GM18873 (cell line): Measurements from ENCODE around the gene CCDC167.
A peak's percentile ranks its signal among the peaks of the same experiment; 100 is the strongest.

ENCODE experiments used
- ATAC-seq: cut with Tn5 transposase; IDR thresholded peaks from one replicate; pipeline ENCODE4 v1.9.1; 2021; ENCODE audit warnings: mild to moderate bottlenecking, moderate library complexity, moderate number of reproducible peaks; ENCODE audit not compliant: unreplicated experiment, low FRiP score

The CCDC167 gene

DNA sequence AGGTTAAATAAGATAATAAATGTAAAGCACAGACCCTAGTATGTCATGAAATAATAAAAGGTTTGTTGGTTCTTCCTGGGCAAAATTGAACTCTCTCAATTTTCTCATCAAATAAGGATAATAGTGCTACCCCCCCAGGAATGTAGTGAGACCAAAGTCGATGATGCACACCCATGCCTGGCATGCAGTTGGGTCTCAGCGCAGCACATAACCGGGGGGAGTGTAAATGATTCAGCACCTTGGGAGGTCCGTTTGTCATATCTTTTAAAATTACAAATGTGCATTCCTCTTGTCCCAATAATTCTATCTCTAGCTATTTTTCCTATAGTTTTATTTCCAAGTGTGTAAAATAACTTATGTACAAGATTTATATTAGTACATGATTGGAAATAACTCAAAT, 31.3 kb upstream of the CCDC167 start:
- no peak for ATAC-seq

DNA sequence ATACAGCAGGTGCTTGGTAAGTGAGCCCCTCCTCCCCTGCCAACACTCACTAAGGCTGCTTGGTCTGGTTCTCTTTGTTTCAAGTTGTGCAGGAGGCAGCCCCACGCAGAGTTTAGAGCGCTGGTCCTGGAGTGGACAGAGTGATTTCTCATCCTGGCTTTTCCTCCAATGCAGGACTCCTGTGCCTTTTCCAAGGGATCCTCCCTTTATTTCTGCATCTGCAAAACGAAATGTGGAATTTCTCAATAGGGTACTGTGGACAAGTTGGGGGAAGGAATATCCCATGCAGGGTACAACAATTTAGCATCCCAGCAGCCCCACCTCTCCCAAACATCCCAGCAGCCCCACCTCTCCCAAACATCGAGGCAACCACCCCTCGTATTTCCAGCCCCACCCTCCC, 30.6 kb upstream of the CCDC167 start:
- ATAC-seq, result no peak

DNA sequence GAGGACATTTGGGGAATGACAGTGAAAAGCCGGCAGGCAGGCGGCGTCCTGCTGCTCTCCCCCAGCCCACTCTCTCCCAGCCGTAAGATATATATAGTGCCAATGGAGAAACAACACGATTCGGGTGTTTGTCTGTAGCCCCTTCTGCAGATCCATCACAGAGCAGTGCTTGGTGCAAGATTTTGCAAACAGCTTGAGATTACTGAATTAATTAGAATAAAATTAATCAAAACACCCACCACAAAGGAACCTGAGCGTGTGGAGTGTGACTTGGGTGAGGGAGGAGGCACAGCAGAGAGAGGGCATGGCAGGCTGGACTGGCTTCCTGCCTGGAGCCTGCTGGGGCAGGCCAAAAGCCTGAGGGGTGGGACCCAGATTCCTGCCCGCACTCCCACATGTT, 28.8 kb upstream of the CCDC167 start:
- ATAC-seq, result no peak

DNA sequence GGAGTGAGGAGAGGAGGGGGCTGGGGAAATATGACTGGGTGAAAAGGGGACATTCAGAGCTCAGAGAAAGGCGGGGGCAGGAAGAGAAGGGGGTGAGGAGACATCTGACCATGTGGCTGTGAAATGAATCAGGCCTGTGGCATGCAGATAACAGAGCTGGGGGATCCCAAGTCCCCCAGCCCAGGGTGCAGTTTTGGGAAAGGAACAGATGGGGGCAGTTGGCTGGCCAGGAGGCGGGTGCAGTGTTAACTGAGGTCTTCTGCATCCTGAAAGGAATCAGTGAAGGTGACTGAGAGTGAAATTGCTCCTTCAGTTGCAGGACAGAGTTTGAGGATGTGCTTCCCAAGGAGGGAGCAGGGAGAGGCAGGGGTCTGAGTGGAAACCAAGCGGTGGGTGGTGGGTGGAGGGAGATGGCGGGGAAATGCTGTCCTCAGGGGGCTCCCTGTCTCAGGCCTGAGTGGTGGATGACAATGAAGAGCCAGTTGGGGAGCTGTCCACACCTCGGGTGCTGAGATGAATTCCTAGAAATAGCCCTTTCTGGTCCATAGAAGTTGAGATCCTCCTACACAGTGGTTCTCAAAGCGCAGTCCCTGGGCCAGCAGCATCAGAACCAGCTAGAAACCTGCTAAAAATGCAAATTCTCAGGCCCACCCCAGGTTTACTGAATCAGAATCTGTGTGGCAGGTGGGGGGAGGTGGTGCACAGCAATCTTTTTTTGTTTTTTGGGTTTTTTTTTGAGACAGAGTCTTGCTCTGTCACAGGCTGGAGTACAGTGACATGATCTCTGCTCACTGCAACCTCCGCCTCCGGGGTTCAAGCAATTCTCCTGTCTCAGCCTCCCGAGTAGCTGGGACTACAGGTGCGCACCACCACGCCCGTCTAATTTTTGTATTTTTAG, 26.0 kb upstream of the CCDC167 start:
- ATAC-seq, result no peak

DNA sequence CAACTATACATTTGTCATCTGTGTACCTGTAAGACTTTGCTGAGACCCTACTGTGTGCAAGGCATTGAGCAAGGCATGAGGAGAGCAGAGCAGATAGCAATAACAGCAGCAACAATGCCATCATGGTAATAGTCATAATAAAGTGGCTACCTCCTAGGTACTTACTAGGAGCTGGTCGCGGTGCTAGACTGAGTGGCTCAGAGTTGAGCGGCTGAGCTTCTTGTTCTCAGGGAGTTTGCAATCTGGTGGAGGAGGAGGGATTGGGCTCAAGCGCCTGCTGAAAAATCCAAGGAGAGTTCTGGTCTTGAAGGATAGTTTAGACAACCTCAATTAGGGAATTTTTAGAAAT, 25.3 kb upstream of the CCDC167 start:
- no peak for ATAC-seq

DNA sequence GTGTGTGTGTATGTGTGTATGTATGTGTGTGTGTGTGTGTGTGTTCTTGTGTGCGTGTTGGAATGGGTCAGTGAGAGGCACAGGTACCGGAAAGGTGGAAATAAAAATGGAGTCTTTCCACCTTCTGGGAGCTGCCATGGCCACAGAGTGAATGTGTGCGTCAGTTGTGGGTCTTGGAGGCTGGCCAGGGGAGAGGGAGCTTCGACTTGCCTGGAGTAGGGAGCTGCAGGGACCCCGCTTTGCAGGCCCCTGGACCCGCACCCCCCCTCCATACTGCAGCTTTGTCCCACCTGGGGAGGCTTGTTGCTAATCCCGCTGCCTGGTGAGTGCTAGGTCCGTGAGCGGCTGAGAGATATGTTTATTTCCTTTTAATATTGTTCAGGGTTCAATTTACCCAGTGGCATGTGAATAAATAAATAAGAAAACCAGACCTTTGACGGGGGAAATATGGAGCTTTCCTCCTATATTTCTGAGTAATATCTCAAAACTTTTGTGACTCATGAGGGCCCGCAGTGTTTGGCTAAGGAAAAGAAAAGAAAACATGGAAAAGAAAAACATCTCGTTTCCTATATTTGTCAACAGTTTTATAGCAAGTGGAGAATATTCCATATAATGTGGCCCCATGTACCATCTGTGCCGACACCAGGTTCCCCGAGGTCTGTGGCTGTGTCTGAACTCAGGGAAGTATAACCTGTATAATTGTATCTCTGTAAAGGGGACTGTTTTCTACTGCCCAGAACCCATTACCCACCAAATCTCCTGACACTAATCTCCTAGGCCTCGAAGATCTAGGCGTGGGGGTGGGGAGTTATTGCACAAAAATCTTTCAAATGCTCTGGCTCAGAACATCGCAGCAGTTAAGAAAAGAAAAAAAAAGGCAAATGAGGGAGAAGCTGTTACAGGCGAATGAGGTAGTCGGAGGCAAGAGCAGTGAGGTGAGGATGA, 24.6 kb upstream of the CCDC167 start:
- no peak for ATAC-seq

DNA sequence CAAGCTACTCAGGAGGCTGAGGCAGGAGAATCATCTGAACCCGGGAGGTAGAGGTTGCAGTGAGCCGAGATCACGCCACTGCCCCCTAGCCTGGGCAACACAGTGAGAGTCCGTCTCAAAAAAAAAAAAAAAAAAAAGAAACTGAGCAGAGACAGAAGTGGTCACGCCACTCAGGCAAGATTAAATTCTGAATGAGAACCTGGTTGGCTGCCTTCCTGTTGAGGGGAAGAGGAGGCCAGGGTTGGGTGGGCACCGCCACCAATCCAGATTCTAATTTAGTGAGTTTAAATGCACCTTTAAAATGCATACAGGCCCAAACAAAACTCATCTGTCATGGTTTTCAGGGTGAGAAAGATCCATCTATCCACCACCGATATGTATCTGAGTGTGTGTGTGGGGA, 23.7 kb upstream of the CCDC167 start:
- ATAC-seq, result no peak

DNA sequence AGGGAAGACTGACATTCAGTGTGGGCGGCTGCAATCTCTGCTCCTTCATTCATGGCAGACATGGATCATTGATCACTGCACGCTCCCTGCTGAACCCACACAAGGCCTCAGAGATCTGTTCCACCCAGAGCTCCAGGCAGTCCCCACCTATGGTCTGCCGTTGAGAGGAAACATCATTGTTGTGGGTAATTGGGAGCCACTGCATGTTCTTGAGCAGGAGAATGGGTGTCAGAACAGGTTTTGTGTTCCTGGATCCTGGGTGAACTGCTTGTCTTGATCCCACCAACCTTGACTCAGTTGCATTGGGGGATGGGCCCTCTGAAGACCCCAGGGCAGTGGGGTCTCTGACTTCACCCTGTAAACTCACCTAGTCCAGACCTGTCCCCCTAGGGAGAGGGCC, 23.1 kb upstream of the CCDC167 start:
- no peak for ATAC-seq

DNA sequence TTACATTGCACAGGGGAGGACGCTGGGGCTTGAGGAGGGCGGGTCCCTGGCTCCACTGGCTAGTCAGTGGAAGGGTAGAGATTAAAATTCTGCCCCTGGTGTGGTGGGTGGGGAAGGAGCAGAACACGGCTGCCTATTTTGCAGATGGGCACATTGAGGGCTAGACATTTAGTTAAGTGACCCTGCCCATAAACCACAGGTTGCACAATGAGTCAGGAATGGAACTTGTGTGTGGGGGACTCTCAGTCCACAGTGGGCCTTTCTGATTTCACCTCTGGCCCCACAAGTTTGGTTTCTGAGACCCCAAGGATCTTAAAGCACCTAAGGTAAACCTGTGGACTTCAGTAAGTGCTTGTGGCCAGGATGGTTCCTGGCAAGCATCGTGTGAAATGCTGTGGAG, 22.0 kb upstream of the CCDC167 start:
- no peak for ATAC-seq

DNA sequence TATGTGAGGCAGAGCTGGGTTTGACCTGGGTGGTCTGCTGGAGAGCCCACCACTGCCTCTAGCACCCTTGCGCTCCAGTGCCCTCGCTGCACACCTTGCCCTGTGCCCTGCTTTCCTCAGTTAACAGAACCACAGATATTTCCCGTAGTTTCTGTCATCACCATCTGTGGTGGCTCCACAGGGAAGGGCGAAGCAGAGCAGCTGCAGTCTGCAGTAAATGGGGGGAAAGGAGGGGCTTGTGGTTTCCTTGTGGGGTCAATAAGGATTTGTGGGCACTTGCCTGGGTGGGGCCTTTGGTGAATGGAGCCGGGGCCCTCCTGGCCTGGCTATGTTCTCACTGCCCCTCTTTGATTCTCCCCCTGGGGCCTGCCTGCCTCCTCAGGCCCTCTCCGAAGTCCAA, 21.2 kb upstream of the CCDC167 start:
- ATAC-seq, result no peak

DNA sequence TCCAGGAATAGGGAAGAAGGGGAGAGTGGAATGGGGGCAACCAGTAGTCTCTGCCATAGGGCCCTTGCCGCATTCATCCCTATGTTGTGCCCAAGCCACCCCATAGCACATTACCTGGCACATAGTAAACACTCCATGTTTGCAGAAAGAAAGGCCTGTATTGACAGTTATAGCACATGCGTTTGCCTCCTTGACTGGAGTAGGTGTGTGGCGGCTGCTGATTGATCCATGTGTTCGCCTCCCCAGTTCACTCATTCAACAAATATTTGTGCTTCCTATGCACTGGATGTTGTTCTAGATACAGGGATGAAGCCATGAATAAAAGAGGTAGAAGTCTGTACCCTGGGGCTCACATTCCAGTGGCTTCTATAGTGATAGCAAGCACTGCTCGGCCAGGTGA, 19.8 kb upstream of the CCDC167 start:
- no peak for ATAC-seq

DNA sequence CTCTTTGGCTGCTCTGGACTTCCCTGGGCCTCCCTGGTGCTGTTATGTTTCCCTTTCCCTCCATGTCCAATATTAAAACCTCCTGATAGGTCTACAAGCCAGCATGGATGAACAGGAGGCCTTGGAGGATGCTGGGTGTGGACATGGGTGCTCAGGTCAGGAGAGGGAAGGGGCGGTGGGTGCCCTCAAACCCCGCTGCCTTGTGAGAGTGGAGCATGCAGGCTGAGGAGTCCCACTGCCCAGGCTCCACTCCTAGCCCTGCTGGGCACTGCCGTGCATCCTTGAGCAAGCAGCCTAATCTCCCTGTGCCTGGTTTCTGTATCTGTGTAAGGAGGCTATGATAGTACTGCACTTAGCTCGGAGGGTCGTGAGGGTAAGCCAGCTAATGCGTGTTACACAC, 18.4 kb upstream of the CCDC167 start:
- ATAC-seq, result no peak

DNA sequence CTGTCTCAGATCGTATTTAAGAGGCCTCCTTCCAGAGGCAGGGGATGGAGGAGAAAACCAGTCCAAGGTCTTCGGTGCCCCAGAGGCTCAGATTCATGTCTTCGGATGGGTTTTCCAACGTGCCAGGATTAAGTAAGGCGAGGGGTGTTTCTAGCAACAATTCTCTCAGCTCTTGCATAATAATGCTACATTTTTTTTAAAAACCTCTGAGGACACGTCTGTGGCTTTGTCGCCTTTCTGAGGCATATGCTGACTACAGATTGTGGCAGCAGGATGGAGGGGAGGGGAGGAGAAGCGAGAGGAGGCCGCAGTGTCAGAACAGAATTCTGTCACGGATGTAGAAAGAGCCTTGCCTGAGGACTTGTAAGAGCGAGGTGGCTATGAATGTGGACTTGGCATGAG, 17.7 kb upstream of the CCDC167 start:
- no peak for ATAC-seq

DNA sequence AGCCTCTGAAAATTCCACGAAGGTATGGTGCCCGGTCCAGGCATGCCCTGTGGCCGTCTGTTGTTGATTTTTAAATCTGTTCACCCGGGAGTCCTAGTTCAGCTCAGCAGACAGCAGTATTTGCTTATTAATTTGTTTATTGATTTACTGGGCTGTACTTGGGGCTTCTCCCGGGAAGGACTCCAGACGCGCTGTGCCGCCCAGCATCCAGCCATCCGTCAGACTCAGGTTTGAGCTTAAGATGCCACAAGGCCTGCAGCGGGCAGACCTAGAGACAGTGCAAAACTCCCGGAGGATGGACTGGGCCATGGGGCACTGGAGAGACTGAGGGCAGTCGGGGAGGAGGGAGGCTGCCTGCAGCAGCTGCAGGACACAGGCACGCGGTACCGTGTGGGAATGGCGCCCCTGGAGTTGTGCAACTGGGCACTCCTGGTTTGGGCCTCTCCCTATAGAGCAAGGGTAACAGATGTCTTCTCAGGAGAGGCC, 17.3 kb upstream of the CCDC167 start:
- ATAC-seq, result no peak

DNA sequence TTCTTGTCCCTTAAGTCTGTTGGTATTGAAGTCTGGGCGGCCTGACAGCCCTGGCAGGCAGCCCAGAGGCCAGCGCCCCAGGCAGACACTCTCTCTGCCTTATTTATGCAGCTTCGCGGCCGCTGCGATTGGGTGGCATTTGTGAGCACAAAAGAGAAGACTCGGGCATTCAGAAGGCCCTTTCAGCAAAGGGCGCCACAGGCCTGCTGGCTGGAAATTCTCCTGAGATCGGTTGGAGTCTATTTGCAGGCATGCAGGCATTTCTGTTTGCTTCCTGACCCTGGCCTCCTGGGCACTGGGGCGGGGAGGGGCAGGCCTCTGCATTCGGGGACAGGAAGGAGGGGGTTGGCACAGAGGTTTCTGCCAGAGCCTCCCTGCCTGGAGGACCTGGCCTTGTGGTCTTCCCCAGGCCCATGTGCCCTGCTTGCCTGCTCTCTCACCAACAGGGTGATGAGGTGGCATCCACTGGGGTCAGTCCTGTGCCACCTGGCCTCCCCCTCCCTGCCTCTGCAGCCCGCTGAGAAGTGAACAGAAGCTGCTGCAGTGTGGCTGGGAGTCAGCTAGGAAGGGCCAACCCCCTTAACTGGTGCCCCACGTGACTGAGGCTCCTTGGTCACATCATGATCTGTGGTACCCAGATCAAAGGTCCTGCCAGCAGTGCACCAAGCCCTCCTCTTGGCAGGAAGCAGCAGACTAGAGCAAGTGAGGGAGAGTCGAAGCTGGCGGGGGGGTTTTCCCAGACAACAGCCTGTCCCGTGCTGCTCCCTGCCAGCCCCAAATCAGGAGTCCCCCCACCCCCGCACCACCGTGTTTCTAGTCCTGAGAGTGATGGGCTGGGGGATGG, 16.6 kb upstream of the CCDC167 start:
- peak; percentile 66 for ATAC-seq

DNA sequence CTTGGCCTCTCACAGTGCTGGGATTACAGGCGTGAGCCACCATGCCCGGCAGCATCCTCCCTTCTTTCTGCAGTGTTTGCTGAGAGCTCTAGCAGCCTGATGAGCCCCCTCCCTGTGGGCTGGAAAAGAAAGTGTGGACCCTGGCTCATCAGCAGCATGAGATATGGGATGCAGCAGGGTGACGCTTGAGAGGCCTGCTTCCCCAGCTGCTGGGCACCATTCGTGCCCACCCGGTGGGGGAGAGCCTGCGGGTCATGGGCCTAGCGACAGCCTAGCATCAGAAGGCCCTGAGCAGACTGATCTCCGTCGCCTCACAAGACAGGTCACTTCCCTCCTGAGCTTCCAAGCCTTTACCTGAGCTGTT, 16.0 kb upstream of the CCDC167 start:
- ATAC-seq, result no peak

DNA sequence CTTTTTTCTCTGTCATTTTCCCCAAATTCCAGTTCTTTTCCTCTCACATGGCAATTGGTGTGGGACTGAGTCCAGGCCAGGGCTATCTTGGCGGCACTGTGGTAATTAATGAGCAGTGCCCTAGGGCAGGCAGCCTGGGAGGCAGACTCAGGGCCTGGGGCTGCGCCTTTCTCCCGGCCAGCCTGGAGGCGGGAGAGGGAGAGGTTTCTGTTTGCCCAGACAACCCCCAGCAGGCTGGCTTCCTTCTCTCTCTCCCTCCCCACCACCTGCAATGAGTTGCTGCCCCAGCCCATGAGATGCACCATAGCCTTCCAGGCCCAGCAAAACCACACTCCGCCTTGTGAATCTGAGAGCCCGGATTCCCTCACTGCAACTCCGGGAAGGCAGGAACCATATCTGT, 15.1 kb upstream of the CCDC167 start:
- no peak for ATAC-seq

DNA sequence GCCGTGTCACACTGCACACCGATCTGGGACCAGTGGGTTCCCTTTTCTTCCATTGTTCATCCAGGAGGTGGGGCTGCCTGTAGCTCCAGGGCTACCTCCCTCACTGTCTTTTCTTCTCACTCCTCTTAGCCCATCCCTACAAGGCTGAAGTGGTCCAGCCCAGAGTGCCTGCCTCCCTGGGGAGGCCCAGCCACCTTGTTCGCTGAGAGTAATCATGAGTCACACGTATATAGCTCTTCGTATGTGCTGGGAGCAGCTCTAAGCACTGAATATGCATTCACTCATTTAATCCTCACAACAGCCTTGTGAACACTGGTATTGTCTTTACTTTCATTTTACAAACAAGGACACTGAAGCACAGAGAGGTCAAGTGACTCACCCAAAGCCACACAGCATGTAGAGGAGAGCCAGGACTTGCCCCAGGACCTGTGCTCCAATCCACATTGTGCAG, 14.7 kb upstream of the CCDC167 start:
- ATAC-seq, result no peak

DNA sequence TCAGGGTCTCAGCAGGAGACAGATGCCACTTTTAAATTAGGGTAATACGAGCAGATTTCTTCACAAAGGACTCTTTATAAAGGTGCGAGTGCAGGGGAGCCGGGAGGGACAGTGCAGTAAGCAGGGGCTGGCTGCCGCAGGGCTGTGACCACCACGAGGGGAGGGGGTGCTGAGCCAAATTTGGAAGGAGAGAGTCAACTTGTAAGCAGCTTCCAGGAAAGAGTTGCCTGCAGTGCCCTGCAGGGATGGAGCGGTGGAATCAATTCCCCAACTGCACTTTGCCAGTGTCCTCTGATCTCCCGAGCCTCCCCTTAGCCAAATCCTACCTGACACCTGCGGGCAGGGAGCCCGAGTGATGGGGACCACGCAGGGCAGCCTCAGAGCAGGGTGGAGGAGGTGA, 13.9 kb upstream of the CCDC167 start:
- ATAC-seq, result no peak

DNA sequence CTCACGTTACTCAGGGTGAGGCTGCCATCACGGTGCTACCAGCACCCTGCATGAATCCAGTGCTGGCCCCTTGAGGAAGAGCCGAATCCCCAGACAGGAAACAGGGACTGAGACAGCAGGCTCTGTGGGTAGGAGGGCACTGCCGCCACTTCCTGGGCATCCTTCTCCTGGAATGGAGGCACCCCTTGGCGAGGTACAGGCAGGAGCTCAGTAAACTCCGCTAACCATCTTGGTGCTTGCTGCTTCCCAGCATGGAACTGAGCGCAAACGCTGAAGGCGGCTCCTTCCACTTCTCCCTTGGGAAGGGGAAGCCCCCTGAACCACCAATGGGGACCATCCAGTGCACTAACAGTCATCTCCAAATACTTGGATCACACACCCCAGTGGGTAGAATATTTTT, 13.5 kb upstream of the CCDC167 start:
- no peak for ATAC-seq
